B cell (primary cell): Measurements from ENCODE around the gene UCKL1. TPM values are rescaled to one million over a fixed set of nuclear protein-coding genes. Genes with fewer than 3 reads are reported as not detected.

ENCODE experiments used
- ATAC-seq: fragments of 200-7000 bp; cut with Tn5 transposase; one replicate; pipeline ENCODE4 v1.10.0; 2021; ENCODE audit warnings: low read depth, mild to moderate bottlenecking, moderate number of reproducible peaks, moderate library complexity
- CTCF ChIA-PET: fragments of 350-600 bp; sonication (Branson Sonifier 250); formaldehyde crosslinking; loops from one replicate; lab custom pipeline; 2021; ENCODE audit warnings: antibody characterized with exemption, inconsistent platforms; lab: Charles Lee
- POLR2A ChIA-PET: fragments of 350-600 bp; sonication (Branson Sonifier 250); formaldehyde crosslinking; loops from one replicate; lab custom pipeline; 2021; ENCODE audit warnings: antibody characterized with exemption; lab: Charles Lee
- DNase-seq: peaks from one replicate; pipeline ENCODE4 v3.0.0; 2013
- H2AFZ ChIP-seq: 2 replicates; pipeline ENCODE4 v1.6.1; 2012; ENCODE audit warnings: mild to moderate bottlenecking, low read depth, low read length; ENCODE audit not compliant: insufficient read depth, poor library complexity, severe bottlenecking
- H3K27ac ChIP-seq, 2 donors: 1 replicate in 1 of 2; 2 replicates in 1 of 2; pipeline ENCODE4 v1.5.1; 2012 to 2013; ENCODE audit warnings: low read length in 2 of 2, mild to moderate bottlenecking in 2 of 2, moderate library complexity in 1 of 2
- H3K27me3 ChIP-seq, 4 experiments: fragments of 200-600 bp in 1 of 4; sonication (generic) in 1 of 4; replicated peaks in 1 of 4; 1 replicate in 2 of 4; 2 replicates in 2 of 4; pipeline versions ENCODE4 v1.6.1 to v1.7.0; 2013 to 2016; ENCODE audit warnings: low read length in 3 of 4, mild to moderate bottlenecking in 2 of 4, mixed read lengths in 1 of 4, moderate library complexity in 1 of 4; ENCODE audit not compliant: insufficient read depth in 4 of 4, control insufficient read depth in 3 of 4; ENCODE audit errors: control extremely low read depth in 1 of 4
- H3K36me3 ChIP-seq, 2 experiments: replicated peaks in 1 of 2; 1 replicate in 1 of 2; 2 replicates in 1 of 2; pipeline versions ENCODE4 v1.6.1 to v1.7.1; 2013; ENCODE audit warnings: low read length in 1 of 2; ENCODE audit not compliant: insufficient read depth in 2 of 2, control insufficient read depth in 1 of 2; ENCODE audit errors: control extremely low read depth in 1 of 2, extremely low read depth in 1 of 2
- H3K4me1 ChIP-seq, 2 donors: fragments of 200-600 bp in 1 of 2; sonication (generic) in 1 of 2; 1 replicate in 1 of 2; 2 replicates in 1 of 2; pipeline versions ENCODE4 v1.5.1 to v1.6.1; 2013 to 2017; ENCODE audit warnings: low read length in 2 of 2; ENCODE audit not compliant: control insufficient read depth in 2 of 2, insufficient read depth in 2 of 2
- H3K4me2 ChIP-seq: replicated peaks from 2 replicates; pipeline ENCODE3; 2012; ENCODE audit warnings: mild to moderate bottlenecking, low read depth, low read length; ENCODE audit not compliant: poor library complexity, severe bottlenecking
- H3K4me3 ChIP-seq, 5 experiments: fragments of 200-600 bp in 1 of 5; sonication (generic) in 1 of 5; 1 replicate in 3 of 5; 2 replicates in 2 of 5; pipeline versions ENCODE4 v1.5.1 to v1.7.0; 2011 to 2016; ENCODE audit warnings: low read length in 4 of 5, mild to moderate bottlenecking in 4 of 5, low read depth in 2 of 5, control low read depth in 1 of 5, moderate library complexity in 1 of 5; ENCODE audit not compliant: insufficient read depth in 1 of 5; ENCODE audit errors: control extremely low read depth in 1 of 5, extremely low read depth in 1 of 5
- H3K79me2 ChIP-seq: fragments of 200-600 bp; sonication (generic); one replicate; pipeline ENCODE4 v1.6.0; 2016; ENCODE audit warnings: low read length; ENCODE audit not compliant: control insufficient read depth, insufficient read depth
- H3K9ac ChIP-seq: fragments of 200-600 bp; sonication (generic); 2 replicates; pipeline ENCODE4 v1.6.1; 2017; ENCODE audit warnings: mild to moderate bottlenecking, low read length, moderate library complexity
- H3K9me3 ChIP-seq, 3 donors: one replicate each; pipeline versions ENCODE4 v1.6.1 to v1.7.1; 2013; ENCODE audit warnings: low read length in 2 of 3; ENCODE audit not compliant: control insufficient read depth in 2 of 3, insufficient read depth in 1 of 3; ENCODE audit errors: control extremely low read depth in 1 of 3
- H4K20me1 ChIP-seq: 2 replicates; pipeline ENCODE4 v1.6.0; 2012; ENCODE audit warnings: mild to moderate bottlenecking, low read length; ENCODE audit not compliant: insufficient read depth, control insufficient read depth, poor library complexity, severe bottlenecking
- H3K27ac Mint-ChIP-seq: one replicate; pipeline ENCODE4 v1.8.0; 2021; ENCODE audit warnings: mixed read lengths
- H3K27me3 Mint-ChIP-seq: one replicate; pipeline ENCODE4 v1.8.0; 2021; ENCODE audit warnings: mixed read lengths
- H3K4me1 Mint-ChIP-seq: one replicate; pipeline ENCODE4 v1.8.0; 2021; ENCODE audit warnings: mixed read lengths
- H3K4me3 Mint-ChIP-seq: one replicate; pipeline ENCODE4 v1.8.0; 2021; ENCODE audit warnings: mixed read lengths
- H3K9me3 Mint-ChIP-seq: one replicate; pipeline ENCODE4 v1.8.0; 2022; ENCODE audit warnings: mixed read lengths; ENCODE audit not compliant: insufficient read depth
- CTCF ChIP-seq: fragments of 200-600 bp; IDR thresholded peaks from one replicate; pipeline ENCODE4 v1.8.0; 2022; ENCODE audit warnings: antibody characterized with exemption, mild to moderate bottlenecking
- EZH2 ChIP-seq: IDR thresholded peaks from 2 replicates; pipeline ENCODE4 v1.6.1; 2012; ENCODE audit warnings: borderline replicate concordance, low read depth, mild to moderate bottlenecking, moderate library complexity, low read length; ENCODE audit not compliant: insufficient read depth, poor library complexity, severe bottlenecking
- WGBS: methylation state at CpG from one replicate; pipeline ENCODE4 v1.1.5; 2013; ENCODE audit warnings: missing lambda C conversion rate; ENCODE audit not compliant: insufficient coverage; 5-methylcytosine and 5-hydroxymethylcytosine counted together
- intact Hi-C: fragments of 100-400 bp; cut with micrococcal nuclease; formaldehyde crosslinking; loops from one replicate; pipeline ENCODE4 v1.10.0; 2022
- polyA plus RNA-seq: library from polyadenylated mRNA; depleted of rRNA; stranded (reverse); fragments of >200 nt; gene quantifications from 2 replicates; pipeline ENCODE4 v1.2.3, GENCODE V29; 2012
- total RNA-seq, 2 donors: library from RNA; stranded (reverse); fragments of 120-200 nt in 1 of 2; gene quantifications; 1 replicate in 1 of 2; 2 replicates in 1 of 2; pipeline versions ENCODE4 v1.2.3 to v1.2.4, GENCODE V29; 2013 to 2022

UCKL1 gene
- total and polyA plus RNA-seq, 2 donors (not counting 1 experiment from before 2014, with no cell fraction given) = 106 to 199 TPM

- ATAC-seq (peak; percentile 94), DNase-seq (peak; percentile 98)
- Histone ChIP-seq H3K9me3 (no peaks in the 10 kb centered on the region), H3K4me3 (peak within 1 kb of the TSS; percentile 38 to 81 (median 60)), H3K4me1 (peaks cover 16 to 36% of the 10 kb centered on the region in 2 donors), H2AFZ (peak within 1 kb of the TSS; percentile 69), H3K27ac (peak within 1 kb of the TSS; percentile 42 to 80), H3K36me3 (peaks cover under 1 to 20% of the 10 kb centered on the region in 2 experiments), H3K79me2 (peaks cover 37% of the 10 kb centered on the region), H3K27me3 (no peaks in the 10 kb centered on the region), H4K20me1 (peaks cover 41% of the 10 kb centered on the region), H3K4me2 (peak within 1 kb of the TSS; percentile 93), H3K9ac (peak within 1 kb of the TSS; percentile 68)
- Mint-ChIP-seq H3K4me1 (peaks cover 37% of the 10 kb centered on the region), H3K9me3 (no peaks in the 10 kb centered on the region), H3K27me3 (no peaks in the 10 kb centered on the region), H3K4me3 (peak within 1 kb of the TSS; percentile 93), H3K27ac (peak within 1 kb of the TSS; percentile 91)
- intact Hi-C loops = loop anchor here (1.0 to 10.0 kb wide), 4 partner anchors 29 to 940 kb away; partner anchors contain the start of genes PRPF6, SLC17A9, TPD52L2 and UCKL1
- TF ChIP-seq EZH2 (no peak), CTCF (no peak)
- ChIA-PET POLR2A (interaction anchor here (0.7 to 2.0 kb wide), 4 partner anchors 61 to 463 kb away, joined by 3 to 5 read pairs (median 4); partner anchors contain the start of genes LIME1 and SAMD10), CTCF (no interaction called here)
- 5% methylated on average over 82 of the region's 82 CpGs for WGBS
These were observed 61.6 kb downstream of the UCKL1 start, which contains the start of gene DNAJC5 for GRCh38 chr20:63894358-63895201. TSS of gene DNAJC5 (plus strand) at chr20:63895126. CDS start at chr20:63928346, 33,220 bp downstream.
